Activated T-helper 1 cell treated with anti-CD3 and anti-CD28 coated beads, Interleukin-12 subunit alpha, Interleukin-12 subunit beta, Interleukin-2, Interleukin-4 antibody, amounts not matched to agents 30 ng/mL and 10 ng/mL and 1 ng/mL, durations not matched to agents 14 hours and 24 hours and 36 hours (primary cell): ENCODE data around the gene ENOSF1. TPM values are rescaled to one million over a fixed set of nuclear protein-coding genes. Genes with fewer than 3 reads are reported as not detected.
A peak's percentile ranks its signal among the peaks of the same experiment; 100 is the strongest.

ENCODE experiments used
- DNase-seq: peaks from one replicate; pipeline ENCODE4 v3.0.0; 2021; ENCODE audit warnings: low spot score
- H3K27ac Mint-ChIP-seq: one replicate; pipeline ENCODE4 v1.8.0; 2021; ENCODE audit warnings: mild to moderate bottlenecking, mixed read lengths
- H3K27me3 Mint-ChIP-seq: one replicate; pipeline ENCODE4 v1.8.0; 2022; ENCODE audit warnings: mild to moderate bottlenecking, moderate library complexity, mixed read lengths; ENCODE audit not compliant: insufficient read depth
- H3K36me3 Mint-ChIP-seq: one replicate; pipeline ENCODE4 v1.8.0; 2021; ENCODE audit warnings: low read depth, mixed read lengths
- H3K4me1 Mint-ChIP-seq: one replicate; pipeline ENCODE4 v1.8.0; 2021; ENCODE audit warnings: low read depth, mixed read lengths
- H3K4me3 Mint-ChIP-seq: one replicate; pipeline ENCODE4 v1.8.0; 2021; ENCODE audit warnings: mild to moderate bottlenecking, moderate library complexity, mixed read lengths
- H3K9me3 Mint-ChIP-seq: one replicate; pipeline ENCODE4 v1.8.0; 2021; ENCODE audit warnings: mixed read lengths
- intact Hi-C: fragments of 100-400 bp; cut with micrococcal nuclease; formaldehyde crosslinking; loops from one replicate; pipeline ENCODE4 v1.15.1; 2024
- total RNA-seq: library from RNA; stranded (reverse); gene quantifications from 2 replicates; pipeline ENCODE4 v1.2.3, GENCODE V29; 2022

The ENOSF1 gene
- total RNA-seq, 1 donor from 2014 or later: 96.1 TPM

DNA sequence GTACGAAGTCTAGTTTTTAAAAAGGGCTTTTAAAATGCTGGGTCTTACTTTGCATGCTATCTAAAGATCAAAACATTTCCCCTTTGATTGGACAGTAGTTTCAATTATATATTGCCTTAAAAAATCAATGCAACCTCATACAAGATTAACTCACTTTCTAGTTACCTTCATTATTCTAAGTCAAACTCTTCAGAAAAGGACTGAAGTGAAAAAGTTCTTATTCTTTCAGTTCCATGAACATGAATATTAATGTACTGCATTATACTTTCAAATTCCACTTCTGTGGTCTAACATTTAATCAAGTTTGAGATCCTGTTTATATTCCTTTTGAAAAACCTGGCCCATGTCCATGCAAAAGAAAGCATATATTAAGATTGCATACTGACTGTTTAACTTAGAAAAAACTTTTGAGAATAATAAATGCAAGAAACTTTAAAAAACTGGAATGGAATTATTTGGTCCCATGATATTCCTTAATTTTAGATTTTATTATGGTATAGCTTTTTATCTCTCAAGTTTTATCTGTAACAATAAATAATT, 11.2 kb upstream of the ENOSF1 start:
- Mint-ChIP-seq H3K27ac (no peak overlapping the region), H3K9me3 (no peaks in the 10 kb centered on the region), H3K36me3 (peaks cover 28% of the 10 kb centered on the region)

DNA sequence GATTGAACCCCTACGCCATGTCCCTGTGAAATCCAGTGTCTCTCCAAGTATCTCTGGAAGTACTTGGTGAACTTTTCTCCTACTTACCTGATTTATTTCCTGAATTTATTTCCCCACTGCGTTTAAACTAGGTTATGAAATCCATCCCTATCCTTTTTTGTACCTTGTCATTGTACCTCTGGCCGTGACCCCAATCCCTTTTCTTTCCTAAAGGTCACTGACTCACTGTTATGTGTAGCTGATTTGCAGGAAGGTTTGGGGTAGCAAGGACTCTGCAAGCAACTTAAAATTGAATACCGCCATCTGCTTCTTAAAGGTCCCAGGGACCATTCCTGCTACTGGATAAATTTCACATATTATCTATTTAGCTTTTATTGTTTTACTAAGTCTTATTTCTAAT, 4.6 kb upstream of the ENOSF1 start:
- Mint-ChIP-seq H3K4me3 (no peak overlapping the region), H3K9me3 (no peaks in the 10 kb centered on the region), H3K4me1 (peaks cover 9% of the 10 kb centered on the region), H3K27me3 (no peaks in the 10 kb centered on the region), H3K27ac (peak overlapping the region; percentile 52), H3K36me3 (peaks cover 10% of the 10 kb centered on the region)
- intact Hi-C loops: loop anchor here (10.0 kb wide), 1 partner anchor 1938 kb away; the partner anchor contains the start of gene SMCHD1
- no peak for DNase-seq

More for the DNA sequence above, 11.2 kb upstream of the ENOSF1 start:
- DNase-seq: no peak
- H3K4me3 Mint-ChIP-seq: no peak overlapping the region
- no peaks in the 10 kb centered on the region for H3K4me1 Mint-ChIP-seq
- intact Hi-C loops: no loop called here
- H3K27me3 Mint-ChIP-seq: no peaks in the 10 kb centered on the region

DNA sequence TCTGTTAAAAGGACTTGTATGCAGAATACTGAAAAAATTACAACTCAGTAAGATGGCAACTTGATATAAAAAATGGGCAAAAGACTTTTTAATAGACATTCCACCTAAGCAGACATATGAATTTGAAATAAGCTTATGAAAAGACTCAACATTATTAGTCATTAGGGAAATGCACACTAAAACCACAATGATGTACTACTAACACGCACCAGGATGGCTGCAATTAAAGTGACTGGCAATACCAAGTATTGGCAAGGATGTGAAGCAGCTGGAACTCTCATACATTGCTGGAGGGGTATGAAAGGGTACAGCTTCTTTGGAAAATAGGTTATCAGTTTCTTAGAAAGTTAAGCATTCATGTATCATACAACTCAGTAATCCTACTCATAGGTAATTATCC, 3.2 kb upstream of the ENOSF1 start:
- no peak overlapping the region for H3K4me3 Mint-ChIP-seq
- H3K27me3 Mint-ChIP-seq: no peaks in the 10 kb centered on the region
- DNase-seq: no peak
- intact Hi-C loops: loop anchor here (10.0 kb wide), 1 partner anchor 1939 kb away; the partner anchor contains the start of gene SMCHD1
- no peak overlapping the region for H3K27ac Mint-ChIP-seq
- no peaks in the 10 kb centered on the region for H3K9me3 Mint-ChIP-seq
- H3K36me3 Mint-ChIP-seq: peaks cover 13% of the 10 kb centered on the region
- H3K4me1 Mint-ChIP-seq: peaks cover 21% of the 10 kb centered on the region

DNA sequence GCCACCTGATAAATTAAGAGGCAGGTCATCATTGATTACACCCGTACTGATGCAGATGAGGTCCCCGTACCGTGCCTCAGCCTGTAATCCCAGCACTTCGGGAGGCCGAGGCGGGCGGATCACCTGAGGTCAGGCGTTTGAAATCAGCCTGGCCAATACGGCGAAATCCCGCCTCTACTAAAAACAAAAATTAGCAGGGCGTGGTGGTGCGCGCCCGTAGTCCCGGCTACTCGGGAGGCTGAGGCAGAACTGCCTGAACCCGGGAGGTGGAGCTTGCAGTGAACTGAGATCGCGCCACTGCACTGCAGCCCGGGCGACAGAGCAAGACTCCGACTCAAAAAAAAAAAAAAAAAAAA, 683 bp upstream of the ENOSF1 start:
- Mint-ChIP-seq H3K27me3 (no peaks in the 10 kb centered on the region), H3K36me3 (peaks cover 13% of the 10 kb centered on the region), H3K4me1 (peaks cover 41% of the 10 kb centered on the region), H3K4me3 (peak overlapping the region; percentile 63), H3K27ac (no peak overlapping the region), H3K9me3 (no peaks in the 10 kb centered on the region)
- intact Hi-C loops: loop anchor here (2.0 to 10.0 kb wide), 3 partner anchors 41 to 1942 kb away; partner anchors contain the start of genes SMCHD1 and THOC1
- no peak for DNase-seq

DNA sequence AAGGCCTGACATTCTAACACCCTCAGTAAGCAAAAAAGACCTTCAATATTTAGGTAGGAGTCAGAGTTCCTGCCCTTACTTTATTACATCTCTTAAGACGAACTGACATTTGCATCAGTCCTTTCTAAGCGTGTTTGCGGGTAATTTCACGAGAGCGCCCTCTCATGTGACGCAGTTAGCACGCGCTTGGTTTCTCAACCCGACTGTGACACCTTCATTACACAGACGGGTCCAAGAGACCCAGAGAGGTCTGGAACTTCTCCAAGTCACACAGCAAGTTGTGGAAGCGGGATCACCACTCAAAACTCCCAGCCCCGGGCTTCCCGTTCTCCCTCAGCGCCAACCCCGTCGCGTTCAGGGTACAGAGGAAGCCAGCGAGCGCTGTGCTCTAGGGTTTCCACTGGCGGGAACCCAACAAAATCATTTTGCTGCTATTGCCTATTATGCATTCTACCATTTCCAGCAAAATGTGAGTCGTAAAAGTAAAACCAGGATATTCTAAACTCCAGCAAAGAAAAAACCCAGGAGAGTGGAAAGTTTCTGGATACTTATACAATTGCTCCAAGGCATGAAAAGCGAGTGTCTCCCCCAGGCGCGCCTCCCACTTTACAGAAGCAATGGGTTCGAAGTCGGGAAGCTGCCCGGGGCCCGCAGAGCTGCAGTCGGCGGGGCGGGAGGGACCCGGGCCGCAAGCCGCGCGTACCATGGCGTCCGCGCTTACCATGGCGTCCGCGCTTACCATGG, 601 bp downstream of the ENOSF1 start:
- intact Hi-C loops: loop anchor here (1.0 to 10.0 kb wide), 11 partner anchors 30 to 1943 kb away; partner anchors contain the start of genes SMCHD1 and THOC1
- Mint-ChIP-seq H3K4me3 (peak overlapping the region; percentile 86), H3K4me1 (peaks cover 41% of the 10 kb centered on the region), H3K9me3 (no peaks in the 10 kb centered on the region), H3K36me3 (peaks cover 13% of the 10 kb centered on the region), H3K27ac (peak overlapping the region; percentile 89), H3K27me3 (no peaks in the 10 kb centered on the region)
- peak; percentile 64 for DNase-seq

DNA sequence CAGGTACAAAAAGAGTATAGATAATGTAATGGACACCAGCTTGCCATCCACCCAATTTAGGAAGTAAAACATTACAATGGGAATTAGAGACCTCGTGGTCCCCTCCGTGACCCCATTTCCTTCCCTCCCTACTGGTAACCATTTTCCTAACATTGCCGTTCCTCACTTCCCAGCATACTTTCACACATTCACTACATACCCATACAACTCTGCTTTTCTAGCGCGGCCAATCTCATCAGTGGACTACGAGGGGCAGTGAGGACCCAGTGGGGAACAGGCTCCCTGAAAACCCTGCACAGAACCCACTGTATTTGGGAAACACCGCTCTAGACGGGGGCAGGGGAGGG, 1.1 kb downstream of the ENOSF1 start:
- intact Hi-C loops: loop anchor here (1.0 to 10.0 kb wide), 6 partner anchors 39 to 1944 kb away; partner anchors contain the start of gene SMCHD1
- H3K4me3 Mint-ChIP-seq: peak overlapping the region; percentile 86
- H3K27me3 Mint-ChIP-seq: no peaks in the 10 kb centered on the region
- DNase-seq: no peak
- peak overlapping the region; percentile 89 for H3K27ac Mint-ChIP-seq
- no peaks in the 10 kb centered on the region for H3K9me3 Mint-ChIP-seq
- H3K36me3 Mint-ChIP-seq: peaks cover 16% of the 10 kb centered on the region
- H3K4me1 Mint-ChIP-seq: peaks cover 40% of the 10 kb centered on the region

DNA sequence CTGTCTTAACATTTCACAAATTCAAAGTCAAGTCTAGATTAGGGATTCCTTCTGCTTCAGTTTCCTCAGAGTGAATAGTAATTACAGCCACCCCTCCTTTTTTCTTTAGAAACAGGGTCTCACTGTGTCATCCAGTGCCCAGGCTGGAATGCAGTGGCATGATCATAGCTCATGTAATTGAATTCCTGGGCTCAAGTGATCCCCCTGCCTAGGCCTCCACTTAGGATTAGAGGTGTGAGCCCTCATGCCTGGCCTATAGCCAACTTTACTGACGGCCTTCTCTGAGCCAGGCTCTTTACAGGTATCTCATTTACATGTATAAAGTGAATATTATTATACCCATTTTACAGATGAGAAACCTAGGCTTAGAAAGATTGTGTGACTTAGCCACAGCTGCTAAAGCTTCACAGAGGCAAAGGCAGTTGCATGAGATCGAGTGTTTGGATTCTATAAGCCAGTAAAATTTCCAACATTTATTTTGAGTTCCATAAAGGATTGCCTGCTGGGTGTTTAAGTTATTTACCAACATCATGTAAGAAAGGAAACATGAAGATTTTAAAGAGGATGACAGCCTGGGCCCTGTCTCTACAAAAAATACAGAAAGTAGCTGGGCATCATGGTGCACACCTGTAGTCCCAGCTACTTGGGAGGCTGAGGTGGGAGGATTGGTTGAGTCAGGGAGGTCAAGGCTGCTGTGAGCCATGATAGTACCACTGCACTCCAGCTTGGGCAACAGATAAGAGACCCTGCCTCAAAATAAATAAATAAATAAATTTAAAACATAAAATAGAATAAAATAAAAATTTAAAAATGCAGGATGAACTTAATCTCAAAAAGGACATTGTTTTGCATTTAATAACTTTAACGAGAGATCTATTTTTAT, 1.8 kb downstream of the ENOSF1 start:
- H3K27ac Mint-ChIP-seq: peak overlapping the region; percentile 89
- H3K4me3 Mint-ChIP-seq: peak overlapping the region; percentile 86
- H3K4me1 Mint-ChIP-seq: peaks cover 38% of the 10 kb centered on the region
- peaks cover 20% of the 10 kb centered on the region for H3K36me3 Mint-ChIP-seq
- intact Hi-C loops: loop anchor here (1.0 to 10.0 kb wide), 6 partner anchors 38 to 1944 kb away; partner anchors contain the start of gene SMCHD1
- H3K9me3 Mint-ChIP-seq: no peaks in the 10 kb centered on the region
- H3K27me3 Mint-ChIP-seq: no peaks in the 10 kb centered on the region
- DNase-seq: no peak

DNA sequence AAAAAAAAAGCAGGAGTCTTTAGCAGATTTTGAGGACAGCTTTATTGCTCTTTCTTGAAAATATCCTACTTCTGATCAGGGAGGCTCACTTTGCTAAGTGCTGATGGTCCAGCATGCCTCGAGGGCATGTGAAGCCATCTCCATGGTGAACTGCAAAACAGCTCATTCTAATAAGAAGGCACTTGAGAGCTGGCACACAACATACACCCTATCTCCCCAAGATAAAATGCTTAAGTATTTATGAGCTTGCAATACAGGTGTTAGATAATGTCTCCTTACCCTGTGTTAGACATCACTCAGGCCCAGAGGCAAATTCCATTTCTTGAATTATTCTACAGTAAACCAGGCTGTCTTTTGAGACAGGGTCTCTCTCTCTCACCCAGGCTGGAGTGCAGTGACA, 2.7 kb downstream of the ENOSF1 start:
- peak overlapping the region; percentile 31 for H3K4me3 Mint-ChIP-seq
- H3K4me1 Mint-ChIP-seq: peaks cover 38% of the 10 kb centered on the region
- intact Hi-C loops: loop anchor here (2.0 to 10.0 kb wide), 3 partner anchors 37 to 1945 kb away; partner anchors contain the start of gene SMCHD1
- H3K9me3 Mint-ChIP-seq: no peaks in the 10 kb centered on the region
- no peak overlapping the region for H3K27ac Mint-ChIP-seq
- H3K27me3 Mint-ChIP-seq: no peaks in the 10 kb centered on the region
- no peak for DNase-seq
- peaks cover 28% of the 10 kb centered on the region for H3K36me3 Mint-ChIP-seq

DNA sequence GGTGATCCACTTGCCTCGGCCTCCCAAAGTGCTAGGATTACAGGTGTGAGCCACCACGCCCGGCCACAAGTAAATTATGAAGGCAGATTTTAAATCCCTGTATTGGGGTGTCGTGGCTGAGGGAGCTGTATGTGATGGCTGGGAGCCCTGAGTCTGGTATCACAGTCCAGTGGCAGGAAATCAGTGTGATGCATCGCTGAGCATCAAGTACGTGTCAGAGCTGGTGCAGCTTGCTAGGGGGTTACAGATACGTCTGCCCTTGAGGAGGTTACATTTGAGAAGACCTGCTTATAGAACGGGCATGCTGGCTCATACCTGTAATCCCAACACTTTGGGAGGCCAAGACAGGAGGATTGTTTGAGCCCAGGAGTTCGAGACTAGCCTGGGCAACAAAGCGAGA, 4.3 kb downstream of the ENOSF1 start:
- Mint-ChIP-seq H3K27me3 (no peaks in the 10 kb centered on the region), H3K4me3 (no peak overlapping the region), H3K9me3 (no peaks in the 10 kb centered on the region), H3K36me3 (peaks cover 37% of the 10 kb centered on the region), H3K27ac (peak overlapping the region; percentile 15), H3K4me1 (peaks cover 45% of the 10 kb centered on the region)
- intact Hi-C loops: no loop called here
- DNase-seq: no peak

DNA sequence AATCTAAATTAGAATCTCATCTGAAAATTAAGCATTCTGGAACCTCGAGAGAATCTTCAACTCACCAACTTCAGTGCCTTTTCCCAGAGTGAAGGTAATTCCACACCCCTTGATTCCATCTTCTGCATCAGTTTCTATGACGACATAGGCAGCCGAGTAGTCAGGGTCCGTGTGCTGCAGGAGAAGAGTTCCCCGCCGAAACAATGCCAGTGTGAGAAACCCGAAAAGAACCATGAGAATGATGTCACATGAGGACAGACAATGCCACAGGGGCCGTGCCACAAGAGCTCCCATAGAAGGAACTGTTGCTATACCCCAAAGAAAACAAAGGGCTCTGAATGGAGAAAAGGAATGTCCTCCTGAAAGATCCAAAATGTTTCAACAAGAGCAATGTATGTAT, 6.0 kb downstream of the ENOSF1 start:
- no peak overlapping the region for H3K27ac Mint-ChIP-seq
- H3K4me3 Mint-ChIP-seq: no peak overlapping the region
- H3K4me1 Mint-ChIP-seq: peaks cover 48% of the 10 kb centered on the region

DNA sequence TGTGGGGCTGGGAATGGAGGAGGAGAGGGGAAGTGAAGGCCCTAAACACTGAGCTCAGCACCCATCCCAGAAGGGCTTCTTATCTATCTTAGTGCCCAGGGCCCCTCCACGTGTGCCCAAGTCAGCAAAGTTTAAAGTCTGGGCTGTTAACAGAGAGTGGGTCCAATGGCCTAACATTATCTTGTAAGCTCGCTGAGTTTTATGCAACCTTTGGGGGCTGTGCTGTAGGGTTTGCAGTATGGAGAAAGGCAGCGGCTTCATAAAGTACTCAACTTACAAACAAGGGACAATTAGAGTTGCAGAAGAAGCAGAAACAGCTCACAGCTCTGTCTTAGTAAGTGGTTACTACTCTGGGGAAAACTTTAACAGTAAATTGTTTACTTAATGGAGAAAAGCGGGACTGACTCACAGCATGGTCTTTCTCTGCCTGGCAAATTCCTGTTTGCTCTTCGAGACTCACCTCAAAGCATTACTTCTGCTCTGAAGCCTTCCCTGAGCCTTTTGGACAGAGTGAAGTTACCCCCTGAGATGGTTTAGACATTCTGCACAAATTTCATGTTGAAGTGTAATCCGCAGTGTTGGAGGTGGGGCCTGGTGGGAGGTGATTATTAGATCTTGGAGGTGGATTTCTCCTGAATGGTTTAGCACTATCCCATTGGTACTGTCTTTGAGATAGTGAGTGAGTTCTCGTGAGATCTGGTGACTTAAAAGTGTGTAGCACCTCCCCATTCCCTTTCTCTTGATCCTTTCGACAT, 9.0 kb downstream of the ENOSF1 start:
- H3K36me3 Mint-ChIP-seq: peaks cover 30% of the 10 kb centered on the region
- H3K27me3 Mint-ChIP-seq: no peaks in the 10 kb centered on the region
- DNase-seq: no peak
- no peak overlapping the region for H3K4me3 Mint-ChIP-seq
- no peaks in the 10 kb centered on the region for H3K9me3 Mint-ChIP-seq
- H3K4me1 Mint-ChIP-seq: peaks cover 21% of the 10 kb centered on the region
- intact Hi-C loops: loop anchor here (2.0 kb wide), 1 partner anchor 21 kb away; no protein-coding TSS in a partner anchor
- peak overlapping the region; percentile 79 for H3K27ac Mint-ChIP-seq

More for the DNA sequence above, 6.0 kb downstream of the ENOSF1 start:
- intact Hi-C loops: no loop called here
- Mint-ChIP-seq H3K36me3 (peaks cover 38% of the 10 kb centered on the region), H3K27me3 (no peaks in the 10 kb centered on the region), H3K9me3 (no peaks in the 10 kb centered on the region)
- no peak for DNase-seq

DNA sequence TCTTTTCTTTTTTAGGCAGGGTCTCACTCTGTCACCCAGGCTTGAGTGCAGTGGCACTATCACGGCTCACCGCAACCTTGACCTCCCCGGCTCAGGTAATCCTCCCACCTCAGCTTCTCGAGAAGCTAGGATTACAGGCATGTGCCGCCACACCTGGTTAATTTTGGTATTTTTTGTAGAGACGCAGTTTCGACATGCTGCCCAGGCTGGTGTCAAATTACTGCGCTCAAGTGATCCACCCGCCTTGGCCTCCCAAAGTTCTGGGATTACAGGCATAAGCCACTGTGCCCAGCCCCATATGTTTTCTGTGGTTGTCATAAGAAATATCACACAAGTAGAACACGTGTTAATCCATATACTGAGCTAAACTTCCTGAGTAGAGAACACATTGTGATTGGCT, 14.6 kb downstream of the ENOSF1 start:
- H3K36me3 Mint-ChIP-seq: peaks cover 14% of the 10 kb centered on the region
- intact Hi-C loops: no loop called here
- H3K27ac Mint-ChIP-seq: no peak overlapping the region
- H3K27me3 Mint-ChIP-seq: no peaks in the 10 kb centered on the region
- no peak for DNase-seq
- no peak overlapping the region for H3K4me3 Mint-ChIP-seq
- peaks cover 19% of the 10 kb centered on the region for H3K4me1 Mint-ChIP-seq
- no peaks in the 10 kb centered on the region for H3K9me3 Mint-ChIP-seq
